NCI-H524 treated with DMSO at 0.1 percent for 48 hours (cell line): ENCODE data around the gene OR52D1.

Source experiments
- DNase-seq: peaks from one replicate; lab custom pipeline; 2025; lab: John Stamatoyannopoulos, UW

Gene OR52D1

GRCh38 chr11:5488385-5488784, at the start of gene OR52D1:
TSS of gene OR52D1 (plus strand) at chr11:5488685. CDS start at chr11:5488707, 22 bp downstream.
- DNase-seq: no peak

GRCh38 chr11:5441414-5441813, 47.1 kb upstream of the OR52D1 start, which contains the start of gene OR51I1:
TSS of gene OR51I1 (minus strand) at chr11:5441514. CDS start at chr11:5441514, 0 bp downstream.
- DNase-seq: no peak

GRCh38 chr11:5443835-5444393, 44.6 kb upstream of the OR52D1 start:
- DNase-seq: no peak

GRCh38 chr11:5449023-5449422, 39.5 kb upstream of the OR52D1 start, which contains the start of gene OR51I2:
TSS of gene OR51I2 (plus strand) at chr11:5449323. CDS start at chr11:5453489, 4,166 bp downstream.
- no peak for DNase-seq

GRCh38 chr11:5449432-5449831, 39.1 kb upstream of the OR52D1 start:
- no peak for DNase-seq

- no peak for DNase-seq
Observed at GRCh38 chr11:5460983-5461621, 27.4 kb upstream of the OR52D1 start.

- no peak for DNase-seq
Observed at GRCh38 chr11:5467527-5467926, 21.0 kb upstream of the OR52D1 start.

- DNase-seq: no peak
Observed at GRCh38 chr11:5473921-5474320, 14.6 kb upstream of the OR52D1 start.

- no peak for DNase-seq
Observed at GRCh38 chr11:5476186-5476819, 12.2 kb upstream of the OR52D1 start.

- no peak for DNase-seq
Observed at GRCh38 chr11:5486003-5486402, 2.5 kb upstream of the OR52D1 start.

- no peak for DNase-seq
Observed at GRCh38 chr11:5486421-5486820, 2.1 kb upstream of the OR52D1 start.

GRCh38 chr11:5488798-5489399, 414 bp downstream of the OR52D1 start:
- DNase-seq: no peak

GRCh38 chr11:5489576-5490357, 1.3 kb downstream of the OR52D1 start:
- DNase-seq: no peak

- no peak for DNase-seq
Observed at GRCh38 chr11:5499671-5500070, 11.2 kb downstream of the OR52D1 start.

GRCh38 chr11:5500393-5500801, 11.9 kb downstream of the OR52D1 start:
- DNase-seq: no peak

GRCh38 chr11:5504403-5504921, 16.0 kb downstream of the OR52D1 start:
- no peak for DNase-seq

- DNase-seq: no peak
Observed at GRCh38 chr11:5505363-5506048, 17.0 kb downstream of the OR52D1 start.

- no peak for DNase-seq
Observed at GRCh38 chr11:5507177-5507932, 18.9 kb downstream of the OR52D1 start.

- DNase-seq: no peak
Observed at GRCh38 chr11:5507933-5508305, 19.4 kb downstream of the OR52D1 start.

GRCh38 chr11:5508605-5509004, 20.1 kb downstream of the OR52D1 start:
- DNase-seq: no peak

GRCh38 chr11:5509803-5510202, 21.3 kb downstream of the OR52D1 start, which contains the start of gene UBQLN3:
TSS of gene UBQLN3 (minus strand) at chr11:5509957. CDS start at chr11:5509558, 399 bp downstream.
- DNase-seq: no peak
